Stomach (tissue), 9 donors: ENCODE data around the gene CCNE1. TPM values are rescaled to one million over a fixed set of nuclear protein-coding genes. Genes with fewer than 3 reads are reported as not detected.

ENCODE experiments used
- DNase-seq, 2 donors: peaks; one replicate each; pipeline versions ENCODE4 v3.0.0 to v3.0.0-alpha.2; 2013 to 2019
- H3K27ac ChIP-seq, 5 donors: fragments of 200-600 bp in 4 of 5; sonication (generic) in 4 of 5; one replicate each; pipeline ENCODE4 v1.5.1; 2013 to 2019; ENCODE audit warnings: mild to moderate bottlenecking in 1 of 5, moderate library complexity in 1 of 5
- H3K27me3 ChIP-seq, 3 donors: fragments of 200-600 bp; sonication (generic); one replicate each; pipeline ENCODE4 v1.5.1; 2017 to 2019; ENCODE audit warnings: mixed run types in 1 of 3
- H3K36me3 ChIP-seq, 4 donors: fragments of 200-600 bp; sonication (generic); 1 replicate in 3 of 4; 2 replicates in 1 of 4; pipeline ENCODE4 v1.5.1; 2016 to 2019
- H3K4me1 ChIP-seq, 4 donors: fragments of 200-600 bp; sonication (generic); one replicate each; pipeline ENCODE4 v1.5.1; 2016 to 2019
- H3K4me3 ChIP-seq, 4 donors: fragments of 200-600 bp; sonication (generic) in 3 of 4; one replicate each; pipeline ENCODE4 v1.5.1; 2016 to 2019; ENCODE audit warnings: mild to moderate bottlenecking in 1 of 4
- H3K9me3 ChIP-seq, 4 donors: fragments of 200-600 bp; sonication (generic); one replicate each; pipeline ENCODE4 v1.5.1; 2016 to 2019
- CTCF ChIP-seq, 7 experiments: fragments of 450-650 bp in 4 of 7; fragments of 200-600 bp in 3 of 7; sonication (generic) in 3 of 7; IDR thresholded peaks; one replicate each; pipeline ENCODE4 v1.5.1; 2016 to 2019; ENCODE audit warnings: antibody characterized with exemption in 7 of 7, control low read depth in 2 of 7, mild to moderate bottlenecking in 1 of 7
- EP300 ChIP-seq: sonication (generic); formaldehyde crosslinking; IDR thresholded peaks from one replicate; pipeline ENCODE4 v1.6.1; 2017; ENCODE audit warnings: antibody characterized with exemption
- POLR2A ChIP-seq, 4 donors: fragments of 450-650 bp; IDR thresholded peaks; one replicate each; pipeline ENCODE4 v1.6.1; 2016; ENCODE audit warnings: antibody characterized with exemption in 4 of 4, control low read depth in 2 of 4, mild to moderate bottlenecking in 1 of 4, moderate library complexity in 1 of 4
- POLR2AphosphoS5 ChIP-seq, 3 donors: sonication (generic); formaldehyde crosslinking; IDR thresholded peaks; one replicate each; pipeline ENCODE4 v1.6.1; 2016; ENCODE audit warnings: antibody characterized with exemption in 3 of 3
- WGBS, 5 donors: extraction: QIAGEN DNeasy Blood & Tissue Kit in 3 of 5; methylation state at CpG; one replicate each; pipeline versions ENCODE4 v1.1.5 to v1.1.7; 2013 to 2018; 5-methylcytosine and 5-hydroxymethylcytosine counted together
- intact Hi-C: fragments of 100-400 bp; cut with DNase I; formaldehyde crosslinking; loops from one replicate; pipeline ENCODE4 v1.15.1; 2023; ENCODE audit warnings: low total_unique reads
- polyA plus RNA-seq, 3 donors: library from polyadenylated mRNA; stranded (reverse); fragments of 200-250 nt; gene quantifications; one replicate each; pipeline ENCODE4 v1.2.3, GENCODE V29; 2013
- total RNA-seq, 5 donors: library from RNA; depleted of rRNA; stranded (reverse); fragments of >200 nt; gene quantifications; one replicate each; pipeline versions ENCODE4 v1.1.0 to v1.2.3, GENCODE V29; 2014 to 2016
- donor health status: healthy with polysubstance abuse.
- donor health status: Bipolar disorder and iron deficiency.
- donor health status: healthy.

The CCNE1 gene
- total and polyA plus RNA-seq, 8 donors, result 1.7 to 3.7 (median 3.1) TPM; not detected in 3

GRCh38 chr19:29873024-29873800 is 61.4 kb downstream of the CCNE1 start:
- intact Hi-C loops, result loop anchor here (5.0 kb wide), 1 partner anchor 101 kb away; no protein-coding TSS in a partner anchor
- H3K4me3 ChIP-seq, result peak overlapping the region; percentile 37 to 60 (median 42)

More at GRCh38 chr19:29873024-29873800, 61.4 kb downstream of the CCNE1 start:
- 3 to 11% (median 3%) methylated on average over 12 to 75 of the region's 77 CpGs for WGBS, 5 donors
- peak; percentile 55 to 85 for DNase-seq
- Histone ChIP-seq H3K9me3 (peaks cover 0 to 5% (median 2%) of the 10 kb centered on the region in 4 donors), H3K27ac (no peak overlapping the region), H3K36me3 (no peaks in the 10 kb centered on the region), H3K4me1 (peaks cover 11 to 33% (median 22%) of the 10 kb centered on the region in 4 donors), H3K27me3 (peaks cover 0 to 57% (median 28%) of the 10 kb centered on the region in 3 donors)
- TF ChIP-seq EP300 (no peak), POLR2A (IDR thresholded peaks at IDR 0.05) (no peak), CTCF (IDR thresholded peaks at IDR 0.05) (peak in 5 of 7 experiments; percentile 36 to 89 (median 78)), POLR2AphosphoS5 (IDR thresholded peaks at IDR 0.05) (no peak)

Other genes starting within 250 kb of the CCNE1 start
- 100 to 1,000 TPM in 1 of 5 donors, 10 to 100 TPM in 2, 1 to 10 TPM in 2; 2.0 to 162 (median 40.7) TPM for gene POP4, start 205.7 kb upstream of the CCNE1 start, total RNA-seq
- gene POP4, start 205.7 kb upstream of the CCNE1 start, polyA plus RNA-seq, result 100 to 1,000 TPM in 1 of 3 donors, 10 to 100 TPM in 2; 51.3 to 120 (median 83.4) TPM
- gene PLEKHF1, start 146.5 kb upstream of the CCNE1 start, total RNA-seq, result 10 to 100 TPM in 1 of 5 donors, 1 to 10 TPM in 4; 1.8 to 13.6 (median 6.1) TPM
- 1 to 10 TPM; 5.2 to 8.4 (median 6.7) TPM for gene PLEKHF1, start 146.5 kb upstream of the CCNE1 start, polyA plus RNA-seq
- gene C19orf12, start 96.7 kb upstream of the CCNE1 start, total RNA-seq, result 10 to 100 TPM in 4 of 5 donors, 1 to 10 TPM in 1; 4.6 to 67.2 (median 33.0) TPM
- gene C19orf12, start 96.7 kb upstream of the CCNE1 start, polyA plus RNA-seq, result 10 to 100 TPM in 2 of 3 donors, 1 to 10 TPM in 1; 9.9 to 15.3 (median 13.7) TPM
- 100 to 1,000 TPM in 1 of 5 donors, 10 to 100 TPM in 4; 20.5 to 122 (median 75.8) TPM for gene URI1, start 130.2 kb downstream of the CCNE1 start, total RNA-seq
- 10 to 100 TPM; 19.7 to 41.7 (median 26.5) TPM for gene URI1, start 130.2 kb downstream of the CCNE1 start, polyA plus RNA-seq